ENCODE results near the gene GLTPD2.

The GLTPD2 gene

GRCh38 chr17:4748686-4749085, 40.1 kb upstream of the GLTPD2 start:
- peaks cover 19% of the 10 kb centered on the region for H3K27me3 ChIP-seq (ENCODE audit: control insufficient read depth, insufficient read depth, low read length)
- H3K36me3 ChIP-seq (ENCODE audit: control insufficient read depth, insufficient read depth, low read length) = no peaks in the 10 kb centered on the region
- no peaks in the 10 kb centered on the region for H3K9me3 ChIP-seq (ENCODE audit: control insufficient read depth, low read length)
- peaks cover 5% of the 10 kb centered on the region for H3K4me1 ChIP-seq (ENCODE audit: control insufficient read depth, insufficient read depth, low read length)
- H3K9ac ChIP-seq (ENCODE audit: low read length) = no peak overlapping the region
- no peak overlapping the region for H3K4me3 ChIP-seq (ENCODE audit: low read length)

- Histone ChIP-seq H3K9me3 (ENCODE audit: control insufficient read depth, low read length) (no peaks in the 10 kb centered on the region), H3K27me3 (ENCODE audit: control insufficient read depth, insufficient read depth, low read length) (peaks cover 9% of the 10 kb centered on the region), H3K9ac (ENCODE audit: low read length) (no peak overlapping the region), H3K4me3 (ENCODE audit: low read length) (no peak overlapping the region), H3K4me1 (ENCODE audit: control insufficient read depth, insufficient read depth, low read length) (no peaks in the 10 kb centered on the region), H3K36me3 (ENCODE audit: control insufficient read depth, insufficient read depth, low read length) (no peaks in the 10 kb centered on the region)
These were observed 38.2 kb upstream of the GLTPD2 start for GRCh38 chr17:4750606-4751005.

- Histone ChIP-seq H3K4me1 (ENCODE audit: control insufficient read depth, insufficient read depth, low read length) (no peaks in the 10 kb centered on the region), H3K27me3 (ENCODE audit: control insufficient read depth, insufficient read depth, low read length) (peaks cover 9% of the 10 kb centered on the region), H3K36me3 (ENCODE audit: control insufficient read depth, insufficient read depth, low read length) (no peaks in the 10 kb centered on the region), H3K9ac (ENCODE audit: low read length) (no peak overlapping the region), H3K4me3 (ENCODE audit: low read length) (no peak overlapping the region), H3K9me3 (ENCODE audit: control insufficient read depth, low read length) (no peaks in the 10 kb centered on the region)
These were observed 36.8 kb upstream of the GLTPD2 start for GRCh38 chr17:4751932-4752331.

GRCh38 chr17:4753392-4753791, 35.4 kb upstream of the GLTPD2 start:
- Histone ChIP-seq H3K4me3 (ENCODE audit: low read length) (no peak overlapping the region), H3K9me3 (ENCODE audit: control insufficient read depth, low read length) (no peaks in the 10 kb centered on the region), H3K27me3 (ENCODE audit: control insufficient read depth, insufficient read depth, low read length) (peaks cover 9% of the 10 kb centered on the region), H3K9ac (ENCODE audit: low read length) (no peak overlapping the region), H3K4me1 (ENCODE audit: control insufficient read depth, insufficient read depth, low read length) (no peaks in the 10 kb centered on the region), H3K36me3 (ENCODE audit: control insufficient read depth, insufficient read depth, low read length) (no peaks in the 10 kb centered on the region)

- no peaks in the 10 kb centered on the region for H3K27me3 ChIP-seq (ENCODE audit: control insufficient read depth, insufficient read depth, low read length)
- H3K36me3 ChIP-seq (ENCODE audit: control insufficient read depth, insufficient read depth, low read length) = no peaks in the 10 kb centered on the region
- no peaks in the 10 kb centered on the region for H3K9me3 ChIP-seq (ENCODE audit: control insufficient read depth, low read length)
- no peaks in the 10 kb centered on the region for H3K4me1 ChIP-seq (ENCODE audit: control insufficient read depth, insufficient read depth, low read length)
- no peak overlapping the region for H3K4me3 ChIP-seq (ENCODE audit: low read length)
- no peak overlapping the region for H3K9ac ChIP-seq (ENCODE audit: low read length)
These were observed 29.0 kb upstream of the GLTPD2 start for GRCh38 chr17:4759776-4760236.

GRCh38 chr17:4764595-4764994, 24.2 kb upstream of the GLTPD2 start:
- H3K4me3 ChIP-seq (ENCODE audit: low read length) = no peak overlapping the region
- no peaks in the 10 kb centered on the region for H3K36me3 ChIP-seq (ENCODE audit: control insufficient read depth, insufficient read depth, low read length)
- no peaks in the 10 kb centered on the region for H3K9me3 ChIP-seq (ENCODE audit: control insufficient read depth, low read length)
- H3K4me1 ChIP-seq (ENCODE audit: control insufficient read depth, insufficient read depth, low read length) = peaks cover 6% of the 10 kb centered on the region
- no peaks in the 10 kb centered on the region for H3K27me3 ChIP-seq (ENCODE audit: control insufficient read depth, insufficient read depth, low read length)
- H3K9ac ChIP-seq (ENCODE audit: low read length) = no peak overlapping the region

- peaks cover 21% of the 10 kb centered on the region for H3K4me1 ChIP-seq (ENCODE audit: control insufficient read depth, insufficient read depth, low read length)
- no peak overlapping the region for H3K4me3 ChIP-seq (ENCODE audit: low read length)
- H3K36me3 ChIP-seq (ENCODE audit: control insufficient read depth, insufficient read depth, low read length) = no peaks in the 10 kb centered on the region
- H3K9me3 ChIP-seq (ENCODE audit: control insufficient read depth, low read length) = no peaks in the 10 kb centered on the region
- H3K27me3 ChIP-seq (ENCODE audit: control insufficient read depth, insufficient read depth, low read length) = no peaks in the 10 kb centered on the region
- no peak overlapping the region for H3K9ac ChIP-seq (ENCODE audit: low read length)
These were observed 22.6 kb upstream of the GLTPD2 start for GRCh38 chr17:4766201-4766600.

GRCh38 chr17:4766723-4767122, 22.0 kb upstream of the GLTPD2 start:
- no peak overlapping the region for H3K4me3 ChIP-seq (ENCODE audit: low read length)
- H3K4me1 ChIP-seq (ENCODE audit: control insufficient read depth, insufficient read depth, low read length) = peaks cover 26% of the 10 kb centered on the region
- H3K27me3 ChIP-seq (ENCODE audit: control insufficient read depth, insufficient read depth, low read length) = no peaks in the 10 kb centered on the region
- no peaks in the 10 kb centered on the region for H3K9me3 ChIP-seq (ENCODE audit: control insufficient read depth, low read length)
- H3K9ac ChIP-seq (ENCODE audit: low read length) = no peak overlapping the region
- H3K36me3 ChIP-seq (ENCODE audit: control insufficient read depth, insufficient read depth, low read length) = no peaks in the 10 kb centered on the region

GRCh38 chr17:4768298-4768697, 20.5 kb upstream of the GLTPD2 start:
- Histone ChIP-seq H3K4me1 (ENCODE audit: control insufficient read depth, insufficient read depth, low read length) (peaks cover 38% of the 10 kb centered on the region), H3K27me3 (ENCODE audit: control insufficient read depth, insufficient read depth, low read length) (no peaks in the 10 kb centered on the region), H3K9me3 (ENCODE audit: control insufficient read depth, low read length) (no peaks in the 10 kb centered on the region), H3K4me3 (ENCODE audit: low read length) (no peak overlapping the region), H3K36me3 (ENCODE audit: control insufficient read depth, insufficient read depth, low read length) (no peaks in the 10 kb centered on the region), H3K9ac (ENCODE audit: low read length) (no peak overlapping the region)

- Histone ChIP-seq H3K27me3 (ENCODE audit: control insufficient read depth, insufficient read depth, low read length) (no peaks in the 10 kb centered on the region), H3K9ac (ENCODE audit: low read length) (no peak overlapping the region), H3K36me3 (ENCODE audit: control insufficient read depth, insufficient read depth, low read length) (no peaks in the 10 kb centered on the region), H3K9me3 (ENCODE audit: control insufficient read depth, low read length) (no peaks in the 10 kb centered on the region), H3K4me1 (ENCODE audit: control insufficient read depth, insufficient read depth, low read length) (peaks cover 43% of the 10 kb centered on the region), H3K4me3 (ENCODE audit: low read length) (no peak overlapping the region)
These were observed 19.1 kb upstream of the GLTPD2 start for GRCh38 chr17:4769628-4770027.

- H3K36me3 ChIP-seq (ENCODE audit: control insufficient read depth, insufficient read depth, low read length) = no peaks in the 10 kb centered on the region
- H3K9me3 ChIP-seq (ENCODE audit: control insufficient read depth, low read length) = no peaks in the 10 kb centered on the region
- peak within 1 kb of the TSS; percentile 34 for H3K4me3 ChIP-seq (ENCODE audit: low read length)
- H3K27me3 ChIP-seq (ENCODE audit: control insufficient read depth, insufficient read depth, low read length) = no peaks in the 10 kb centered on the region
- H3K9ac ChIP-seq (ENCODE audit: low read length) = peak within 1 kb of the TSS; percentile 84
- peaks cover 43% of the 10 kb centered on the region for H3K4me1 ChIP-seq (ENCODE audit: control insufficient read depth, insufficient read depth, low read length)
These were observed 17.1 kb upstream of the GLTPD2 start, which contains the start of gene TM4SF5 for GRCh38 chr17:4771519-4772234. TM4SF5 (plus strand) TSS chr17:4771886; CDS start chr17:4771923, 37 bp downstream.

- Histone ChIP-seq H3K9ac (ENCODE audit: low read length) (peak overlapping the region; percentile 84), H3K4me1 (ENCODE audit: control insufficient read depth, insufficient read depth, low read length) (peaks cover 43% of the 10 kb centered on the region), H3K27me3 (ENCODE audit: control insufficient read depth, insufficient read depth, low read length) (no peaks in the 10 kb centered on the region), H3K9me3 (ENCODE audit: control insufficient read depth, low read length) (no peaks in the 10 kb centered on the region), H3K4me3 (ENCODE audit: low read length) (peak overlapping the region; percentile 34), H3K36me3 (ENCODE audit: control insufficient read depth, insufficient read depth, low read length) (no peaks in the 10 kb centered on the region)
These were observed 16.5 kb upstream of the GLTPD2 start for GRCh38 chr17:4772235-4772613.
